Aorta (tissue), 5 donors: Measurements from ENCODE around the gene FAM193B. TPM values are rescaled to one million over a fixed set of nuclear protein-coding genes. Genes with fewer than 3 reads are reported as not detected.

Source experiments
- ATAC-seq: fragments of 200-7000 bp; cut with Tn5 transposase; one replicate; pipeline ENCODE4 v1.9.1; 2022; ENCODE audit warnings: moderate library complexity; ENCODE audit not compliant: low FRiP score
- DNase-seq, 2 donors: peaks; one replicate each; pipeline ENCODE4 v3.0.0-alpha.2; 2020
- H3K27ac ChIP-seq, 2 donors: one replicate each; pipeline ENCODE4 v1.5.1; 2013; ENCODE audit warnings: low read length in 2 of 2, mild to moderate bottlenecking in 2 of 2, moderate library complexity in 2 of 2, control low read depth in 1 of 2, inconsistent platforms in 1 of 2, low read depth in 1 of 2
- H3K27me3 ChIP-seq, 2 donors: one replicate each; pipeline ENCODE4 v1.6.1; 2013; ENCODE audit warnings: control low read depth in 1 of 2, low read length in 1 of 2, mild to moderate bottlenecking in 1 of 2, moderate library complexity in 1 of 2; ENCODE audit not compliant: insufficient read depth in 2 of 2, control insufficient read depth in 1 of 2
- H3K36me3 ChIP-seq, 2 donors: one replicate each; pipeline ENCODE4 v1.6.1; 2013; ENCODE audit warnings: control low read depth in 1 of 2, low read length in 1 of 2, mild to moderate bottlenecking in 1 of 2; ENCODE audit not compliant: insufficient read depth in 2 of 2, control insufficient read depth in 1 of 2
- H3K4me1 ChIP-seq, 2 donors: one replicate each; pipeline ENCODE4 v1.6.1; 2013; ENCODE audit warnings: low read length in 2 of 2, control low read depth in 1 of 2, mild to moderate bottlenecking in 1 of 2, moderate library complexity in 1 of 2; ENCODE audit not compliant: insufficient read depth in 2 of 2, control insufficient read depth in 1 of 2
- H3K4me3 ChIP-seq, 2 donors: one replicate each; pipeline ENCODE4 v1.5.1; 2013; ENCODE audit warnings: low read length in 2 of 2, control low read depth in 1 of 2, mild to moderate bottlenecking in 1 of 2
- H3K9me3 ChIP-seq: one replicate; pipeline ENCODE4 v1.6.1; 2013; ENCODE audit warnings: mild to moderate bottlenecking, low read length; ENCODE audit not compliant: control insufficient read depth
- WGBS, 2 donors: extraction: QIAGEN DNeasy Blood & Tissue Kit; methylation state at CpG; one replicate each; pipeline ENCODE4 v1.1.7; 2013; 5-methylcytosine and 5-hydroxymethylcytosine counted together
- intact Hi-C, 2 donors: fragments of 100-400 bp; cut with DNase I; formaldehyde crosslinking; loops; one replicate each; pipeline versions ENCODE4 v1.14.2 to v1.15.0; 2022
- polyA plus RNA-seq, 2 donors: library from polyadenylated mRNA; stranded (reverse); fragments of 200-250 nt; gene quantifications; one replicate each; pipeline ENCODE4 v1.2.3, GENCODE V29; 2013
- total RNA-seq, 2 donors: library from RNA; stranded (reverse); fragmentation: NEBNext Ultra II Directional; extraction: Animal tissue kit (Norgen Biotek cat#: 25700); gene quantifications; one replicate each; pipeline ENCODE4 v1.2.1, GENCODE V29; 2021
- donor health status: healthy with polysubstance abuse.
- donor health status: Bipolar disorder and iron deficiency.
- donor health status: DM: no; HTN: no; CAD: no.
- donor health status: DM: no; HTN: no; CAD: no.
- donor health status: DM: yes; HTN: yes; CAD: no.

FAM193B gene
- total and polyA plus RNA-seq, 4 donors, result 49.5 to 533 (median 90.0) TPM

DNA sequence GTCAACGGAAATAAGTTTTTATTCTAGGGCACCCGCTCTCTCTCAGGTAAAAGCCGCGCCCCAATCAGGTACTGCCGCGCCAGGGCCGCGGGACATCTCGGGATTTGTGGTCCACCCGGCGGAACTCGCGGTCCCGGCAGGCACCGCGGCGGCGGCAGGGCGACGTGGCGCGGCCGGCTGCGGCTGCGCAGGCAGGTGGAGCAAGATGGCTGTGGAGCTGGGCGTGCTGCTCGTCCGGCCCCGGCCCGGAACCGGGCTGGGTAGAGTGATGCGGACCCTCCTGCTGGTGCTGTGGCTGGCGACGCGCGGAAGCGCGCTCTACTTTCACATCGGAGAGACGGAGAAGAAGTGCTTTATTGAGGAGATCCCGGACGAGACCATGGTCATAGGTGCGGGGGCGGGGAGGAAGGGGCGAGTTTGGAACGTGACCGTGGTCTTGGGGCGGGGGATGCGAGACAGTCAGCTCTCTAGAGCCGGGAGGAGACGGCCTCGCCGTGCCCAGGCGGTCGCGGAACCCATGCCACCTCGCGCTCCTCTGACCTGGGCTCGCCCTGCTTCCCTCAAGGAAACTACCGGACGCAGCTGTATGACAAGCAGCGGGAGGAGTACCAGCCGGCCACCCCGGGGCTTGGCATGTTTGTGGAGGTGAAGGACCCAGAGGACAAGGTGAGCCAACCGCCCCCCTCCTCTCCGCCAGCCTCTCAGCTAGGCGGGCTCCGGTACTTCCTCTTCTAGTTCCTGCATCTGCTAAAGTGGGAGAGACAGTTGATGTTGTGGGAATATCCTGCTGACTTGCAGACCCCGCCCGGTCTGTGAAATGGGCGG is 37.9 kb upstream of the FAM193B start, which contains the start of gene TMED9:
TSS of gene TMED9 (plus strand) at position 194 of the 825 bp plus-strand sequence. CDS start at position 206, 12 bp downstream.
- H3K27ac ChIP-seq, result no peak within 1 kb of the TSS
- peak; percentile 94 for ATAC-seq
- intact Hi-C loops, result loop anchor here in 1 of 2 donors (5.0 kb wide), 1 partner anchor 40 kb away; the partner anchor contains the start of gene FAM193B

DNA sequence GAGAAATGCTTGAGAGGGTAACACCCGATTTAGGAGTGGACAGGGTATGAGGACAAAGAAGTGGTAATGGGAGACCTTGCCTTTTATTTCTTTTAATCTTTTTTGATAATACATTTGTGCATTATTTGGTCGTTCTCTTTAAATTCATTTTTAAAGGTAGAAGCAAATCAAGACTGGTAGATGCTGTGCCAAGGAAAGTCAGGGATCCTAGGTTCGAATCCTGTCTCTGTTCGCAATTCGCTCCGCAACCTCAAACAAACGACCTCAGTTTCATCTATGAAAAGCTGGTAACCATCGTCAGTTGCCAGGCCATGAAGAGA is 37.3 kb upstream of the FAM193B start:
- H3K27ac ChIP-seq, result no peak overlapping the region
- WGBS, 2 donors, result 15 to 17% methylated on average over 8 of the region's 8 CpGs
- peak overlapping the region in 1 of 2 donors; percentile 88 for H3K4me3 ChIP-seq
- H3K36me3 ChIP-seq, result peaks cover 0 to 4% of the 10 kb centered on the region in 2 donors
- no peak for ATAC-seq
- DNase-seq, result no peak
- no peaks in the 10 kb centered on the region for H3K27me3 ChIP-seq
- H3K4me1 ChIP-seq, result no peaks in the 10 kb centered on the region
- H3K9me3 ChIP-seq, result no peaks in the 10 kb centered on the region
- intact Hi-C loops, result loop anchor here in 1 of 2 donors (5.0 kb wide), 1 partner anchor 39 kb away; the partner anchor contains the start of gene FAM193B

More for the DNA sequence above, 37.9 kb upstream of the FAM193B start, which contains the start of gene TMED9:
- DNase-seq, result peak; percentile 90 to 95
- WGBS, 2 donors, result 0% methylated on average over 62 to 71 of the region's 71 CpGs
- no peaks in the 10 kb centered on the region for H3K9me3 ChIP-seq
- peaks cover 0 to 4% of the 10 kb centered on the region in 2 donors for H3K36me3 ChIP-seq
- H3K27me3 ChIP-seq, result no peaks in the 10 kb centered on the region
- H3K4me3 ChIP-seq, result peak within 1 kb of the TSS; percentile 46 to 88
- no peaks in the 10 kb centered on the region for H3K4me1 ChIP-seq

DNA sequence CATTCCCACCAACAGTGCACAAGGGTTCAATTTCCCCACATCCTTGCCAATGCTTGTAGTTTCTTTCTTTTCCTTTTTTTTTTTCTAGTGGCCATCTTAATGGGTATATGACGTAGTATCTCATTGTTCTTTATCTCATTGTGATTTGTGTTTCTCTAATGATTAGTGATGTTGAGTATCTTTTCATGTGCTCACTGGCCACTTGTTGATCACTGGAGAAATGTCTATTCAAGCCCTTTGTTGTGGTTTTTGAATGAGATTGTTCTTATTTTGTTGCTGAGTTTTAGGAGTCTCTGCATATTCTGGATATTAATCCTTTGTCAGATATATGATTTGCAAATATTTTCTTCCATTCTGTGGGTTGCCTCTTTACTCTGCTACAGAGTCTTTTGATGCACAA is 36.0 kb upstream of the FAM193B start:
- DNase-seq (no peak), ATAC-seq (no peak)
- H3K36me3 ChIP-seq, result peaks cover 0 to 3% of the 10 kb centered on the region in 2 donors
- no peaks in the 10 kb centered on the region for H3K9me3 ChIP-seq
- no peak overlapping the region for H3K4me3 ChIP-seq
- H3K4me1 ChIP-seq, result no peaks in the 10 kb centered on the region
- whole genome bisulfite sequencing, 2 donors, result 74 to 77% methylated on average over 1 of the region's 1 CpG
- no peaks in the 10 kb centered on the region for H3K27me3 ChIP-seq
- H3K27ac ChIP-seq, result no peak overlapping the region
- intact Hi-C loops, result loop anchor here in 1 of 2 donors (5.0 kb wide), 1 partner anchor 38 kb away; the partner anchor contains the start of gene FAM193B

DNA sequence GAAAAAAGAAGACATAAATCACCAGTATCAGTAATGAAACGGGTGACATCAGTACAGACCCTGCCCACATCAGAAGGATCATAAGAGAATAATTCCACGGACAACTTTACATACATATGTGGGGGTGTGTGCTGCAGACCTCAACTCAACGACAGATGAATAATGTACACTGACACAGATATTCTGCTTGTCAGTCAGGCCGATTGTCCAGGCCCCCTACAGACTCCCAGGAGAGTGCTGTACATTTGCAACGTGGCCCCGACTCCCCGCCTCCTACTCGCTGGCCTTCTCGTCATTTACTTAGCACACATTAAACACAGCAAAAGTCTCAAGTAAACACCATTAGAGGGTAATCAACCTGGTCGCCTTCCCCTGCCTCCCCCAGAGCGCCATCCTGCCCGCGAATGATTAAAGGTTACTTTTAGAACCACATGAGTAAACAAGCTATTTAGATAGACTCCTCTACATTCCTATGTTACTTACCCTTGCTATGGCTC is 34.1 kb upstream of the FAM193B start:
- Histone ChIP-seq H3K27me3 (no peaks in the 10 kb centered on the region), H3K4me1 (no peaks in the 10 kb centered on the region), H3K36me3 (no peaks in the 10 kb centered on the region), H3K9me3 (no peaks in the 10 kb centered on the region), H3K27ac (no peak overlapping the region), H3K4me3 (no peak overlapping the region)
- 26 to 36% methylated on average over 13 of the region's 13 CpGs for whole genome bisulfite sequencing, 2 donors
- no peak for ATAC-seq
- intact Hi-C loops, result no loop called here
- DNase-seq, result peak in 1 of 2 donors; percentile 41

DNA sequence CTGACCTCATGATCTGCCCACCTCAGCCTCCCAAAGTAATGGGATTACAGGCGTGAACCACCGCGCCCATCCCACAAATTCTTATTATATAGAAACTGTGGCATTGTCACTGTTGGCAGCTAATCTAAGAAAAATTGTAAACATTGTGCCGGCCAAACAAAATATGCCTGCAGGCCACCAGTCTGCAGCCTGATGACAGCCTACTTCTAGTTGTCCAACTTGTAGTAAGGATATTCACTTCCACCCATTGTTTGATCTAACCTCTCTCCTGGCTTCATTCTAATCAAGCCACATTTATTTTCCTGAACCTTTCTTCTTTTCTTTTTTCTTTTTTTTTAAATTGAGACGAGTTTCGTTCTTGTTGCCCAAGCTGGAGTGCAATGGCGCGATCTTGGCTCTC is 24.0 kb upstream of the FAM193B start:
- Histone ChIP-seq H3K27me3 (no peaks in the 10 kb centered on the region), H3K9me3 (no peaks in the 10 kb centered on the region), H3K4me3 (no peak overlapping the region), H3K4me1 (no peaks in the 10 kb centered on the region), H3K36me3 (no peaks in the 10 kb centered on the region), H3K27ac (no peak overlapping the region)
- intact Hi-C loops, result no loop called here
- ATAC-seq (no peak), DNase-seq (peak in 1 of 2 donors; percentile 20)
- 83 to 87% methylated on average over 8 of the region's 8 CpGs for WGBS, 2 donors

DNA sequence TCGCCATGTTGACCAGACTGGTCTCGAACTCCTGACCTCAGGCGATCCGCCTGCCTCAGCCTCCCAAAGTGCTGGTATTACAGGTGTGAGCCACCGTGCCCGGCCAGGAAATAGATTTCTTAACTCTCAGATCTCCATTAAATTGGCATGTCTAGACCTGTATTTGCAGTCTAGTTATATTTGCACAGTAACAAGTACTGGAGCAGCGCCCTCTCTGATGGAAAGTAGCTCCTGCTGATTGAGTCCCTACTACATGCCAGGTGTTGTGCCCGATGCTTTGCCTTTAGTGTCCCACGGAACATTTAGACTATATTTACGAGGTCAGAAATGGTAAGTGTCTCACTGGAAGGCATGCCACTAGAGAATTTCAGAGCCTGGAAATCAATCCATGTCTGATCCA is 21.8 kb upstream of the FAM193B start:
- no peak overlapping the region for H3K27ac ChIP-seq
- no peaks in the 10 kb centered on the region for H3K4me1 ChIP-seq
- DNase-seq (peak in 1 of 2 donors; percentile 15), ATAC-seq (no peak)
- no peaks in the 10 kb centered on the region for H3K9me3 ChIP-seq
- no peaks in the 10 kb centered on the region for H3K27me3 ChIP-seq
- WGBS, 2 donors, result 80 to 91% methylated on average over 10 of the region's 10 CpGs
- no peaks in the 10 kb centered on the region for H3K36me3 ChIP-seq
- intact Hi-C loops, result no loop called here
- no peak overlapping the region for H3K4me3 ChIP-seq

DNA sequence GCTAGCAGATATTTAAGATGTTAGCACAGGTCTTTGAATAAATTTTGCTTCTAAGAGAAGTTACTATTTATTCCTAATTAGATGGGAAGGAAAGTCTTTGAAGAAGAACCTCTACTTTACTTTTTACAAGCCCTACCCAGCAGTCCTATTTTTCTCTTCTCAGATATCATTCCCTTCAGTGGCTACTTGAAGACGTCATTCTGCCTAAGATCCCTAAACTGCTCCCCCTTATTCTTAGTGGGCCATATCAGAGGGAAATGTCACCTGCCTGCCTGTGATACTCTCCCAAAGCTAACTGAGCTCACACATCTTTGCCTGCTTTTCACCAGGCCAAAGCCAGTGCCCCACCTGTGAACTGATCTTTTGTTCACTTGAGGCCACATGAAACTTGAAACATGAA is 21.1 kb upstream of the FAM193B start:
- Histone ChIP-seq H3K27ac (no peak overlapping the region), H3K4me1 (no peaks in the 10 kb centered on the region), H3K4me3 (no peak overlapping the region), H3K27me3 (no peaks in the 10 kb centered on the region), H3K9me3 (no peaks in the 10 kb centered on the region), H3K36me3 (no peaks in the 10 kb centered on the region)
- ATAC-seq (no peak), DNase-seq (peak in 1 of 2 donors; percentile 9)
- 55 to 60% methylated on average over 1 of the region's 1 CpG for WGBS, 2 donors
- intact Hi-C loops, result no loop called here

DNA sequence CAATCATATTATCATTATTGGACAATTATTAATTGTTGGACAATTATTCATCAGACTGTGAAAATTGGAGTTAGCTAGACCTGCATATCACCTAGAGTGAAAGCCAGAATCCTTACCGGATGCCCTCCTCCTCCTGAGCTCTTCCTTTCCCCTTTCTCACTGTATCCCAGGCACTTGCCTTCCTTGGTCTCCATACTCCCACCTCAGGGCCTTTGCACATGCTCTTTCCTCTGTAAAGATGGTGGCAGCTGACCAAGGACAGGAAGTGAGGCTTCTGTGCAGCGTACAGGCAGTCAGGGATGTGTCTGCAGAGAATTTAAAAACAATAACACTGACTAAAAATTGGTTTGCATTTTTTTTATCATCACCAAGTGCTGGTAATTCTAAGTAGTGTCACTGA is 15.5 kb upstream of the FAM193B start:
- WGBS, 2 donors, result 76 to 80% methylated on average over 2 of the region's 2 CpGs
- Histone ChIP-seq H3K4me3 (no peak overlapping the region), H3K4me1 (no peaks in the 10 kb centered on the region), H3K9me3 (no peaks in the 10 kb centered on the region), H3K27ac (no peak overlapping the region), H3K36me3 (no peaks in the 10 kb centered on the region), H3K27me3 (no peaks in the 10 kb centered on the region)
- DNase-seq (no peak), ATAC-seq (no peak)
- intact Hi-C loops, result no loop called here

DNA sequence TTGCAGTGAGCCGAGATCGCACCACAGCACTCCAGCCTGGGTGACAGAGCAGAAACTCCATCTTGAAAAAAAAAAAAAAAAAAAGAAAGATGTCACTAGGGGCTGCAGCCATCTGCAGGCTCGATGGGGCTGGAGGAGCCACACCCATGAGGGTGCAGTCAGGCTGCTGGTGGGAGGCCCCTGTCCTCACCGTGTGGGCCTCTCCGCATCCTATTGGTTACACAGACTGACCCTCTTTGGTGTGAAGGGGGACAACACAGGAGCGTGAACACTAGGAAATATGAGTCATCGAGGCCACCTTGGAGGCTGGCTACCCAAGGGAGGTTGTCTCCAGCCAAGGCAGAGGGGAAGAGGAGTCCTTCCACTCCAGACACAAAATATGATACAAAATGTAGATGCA is 14.0 kb upstream of the FAM193B start:
- intact Hi-C loops, result no loop called here
- no peak overlapping the region for H3K27ac ChIP-seq
- no peaks in the 10 kb centered on the region for H3K9me3 ChIP-seq
- H3K4me3 ChIP-seq, result no peak overlapping the region
- ATAC-seq (no peak), DNase-seq (no peak)
- 76 to 77% methylated on average over 7 of the region's 7 CpGs for WGBS, 2 donors
- H3K4me1 ChIP-seq, result no peaks in the 10 kb centered on the region
- no peaks in the 10 kb centered on the region for H3K27me3 ChIP-seq
- no peaks in the 10 kb centered on the region for H3K36me3 ChIP-seq
